Hepatocyte (in vitro differentiated cells): ENCODE measurements around the gene SH3PXD2B. TPM values are rescaled to one million over a fixed set of nuclear protein-coding genes. Genes with fewer than 3 reads are reported as not detected.

ENCODE experiments used
- DNase-seq: peaks from one replicate; pipeline ENCODE4 v3.0.0-alpha.2; 2016; ENCODE audit warnings: low spot score
- H2AFZ ChIP-seq: fragments of 200-600 bp; sonication (generic); 2 replicates; pipeline ENCODE4 v1.6.0; 2016; ENCODE audit warnings: antibody characterized with exemption, mild to moderate bottlenecking
- H3K27ac ChIP-seq: fragments of 200-600 bp; sonication (generic); 2 replicates; pipeline ENCODE4 v1.5.1; 2016; ENCODE audit warnings: mild to moderate bottlenecking
- H3K27me3 ChIP-seq: fragments of 200-600 bp; sonication (generic); 2 replicates; pipeline ENCODE4 v1.6.1; 2016
- H3K36me3 ChIP-seq: fragments of 200-600 bp; sonication (generic); replicated peaks from 2 replicates; pipeline ENCODE4 v1.5.1; 2016; ENCODE audit warnings: low read depth; ENCODE audit not compliant: insufficient read depth
- H3K4me1 ChIP-seq: fragments of 200-600 bp; sonication (generic); 2 replicates; pipeline ENCODE4 v1.5.1; 2016; ENCODE audit warnings: mild to moderate bottlenecking, moderate library complexity; ENCODE audit not compliant: insufficient read depth
- H3K4me2 ChIP-seq: fragments of 200-600 bp; sonication (generic); 2 replicates; pipeline ENCODE4 v1.6.0; 2016
- H3K4me3 ChIP-seq: fragments of 200-600 bp; sonication (generic); 2 replicates; pipeline ENCODE4 v1.5.1; 2016; ENCODE audit warnings: mild to moderate bottlenecking
- H3K79me2 ChIP-seq: fragments of 200-600 bp; sonication (generic); 2 replicates; pipeline ENCODE4 v1.6.0; 2017; ENCODE audit warnings: mild to moderate bottlenecking
- H3K9me2 ChIP-seq: fragments of 200-600 bp; sonication (generic); replicated peaks from 2 replicates; pipeline ENCODE4 v1.6.0; 2017; ENCODE audit warnings: mild to moderate bottlenecking; ENCODE audit not compliant: insufficient read depth
- H3K9me3 ChIP-seq: fragments of 200-600 bp; sonication (generic); 2 replicates; pipeline ENCODE4 v1.5.1; 2016; ENCODE audit warnings: low read depth, mild to moderate bottlenecking
- H4K20me1 ChIP-seq: fragments of 200-600 bp; sonication (generic); 2 replicates; pipeline ENCODE4 v1.6.0; 2016; ENCODE audit warnings: mild to moderate bottlenecking; ENCODE audit not compliant: insufficient read depth, poor library complexity, severe bottlenecking
- EZH2 ChIP-seq: fragments of 200-600 bp; sonication (generic); IDR thresholded peaks from 2 replicates; pipeline ENCODE4 v1.6.1; 2016; ENCODE audit warnings: antibody characterized with exemption, mild to moderate bottlenecking, borderline replicate concordance
- EZH2phosphoT487 ChIP-seq: fragments of 200-600 bp; sonication (generic); IDR thresholded peaks from one replicate; pipeline ENCODE4 v1.6.1; 2018; ENCODE audit warnings: antibody characterized with exemption, mild to moderate bottlenecking, low read depth, moderate library complexity; ENCODE audit not compliant: unreplicated experiment, severe bottlenecking
- WGBS: methylation state at CpG from one replicate; pipeline ENCODE4 v1.1.6; 2016; ENCODE audit warnings: low lambda C conversion rate; ENCODE audit errors: missing lambda C conversion rate; 5-methylcytosine and 5-hydroxymethylcytosine counted together
- polyA plus RNA-seq: library from polyadenylated mRNA; unstranded; fragments of >200 nt; fragmentation: Nextera tagmentation; extraction: Ambion mirVana; gene quantifications from 2 replicates; pipeline ENCODE4 v1.2.1, GENCODE V29; 2016
- total RNA-seq: library from RNA; depleted of rRNA; stranded (reverse); fragments of >200 nt; gene quantifications from 2 replicates; pipeline ENCODE4 v1.2.3, GENCODE V29; 2014
- TF ChIP-seq, protein P1 (sequence below): fragments of 200-600 bp; sonication (generic); IDR thresholded peaks from 2 replicates; pipeline ENCODE4 v1.5.1; 2016; ENCODE audit warnings: antibody characterized with exemption, mild to moderate bottlenecking; ENCODE audit not compliant: poor library complexity

SH3PXD2B gene
- total and polyA plus RNA-seq, 2 experiments from 2014 or later = 27.8 to 28.5 TPM

DNA sequence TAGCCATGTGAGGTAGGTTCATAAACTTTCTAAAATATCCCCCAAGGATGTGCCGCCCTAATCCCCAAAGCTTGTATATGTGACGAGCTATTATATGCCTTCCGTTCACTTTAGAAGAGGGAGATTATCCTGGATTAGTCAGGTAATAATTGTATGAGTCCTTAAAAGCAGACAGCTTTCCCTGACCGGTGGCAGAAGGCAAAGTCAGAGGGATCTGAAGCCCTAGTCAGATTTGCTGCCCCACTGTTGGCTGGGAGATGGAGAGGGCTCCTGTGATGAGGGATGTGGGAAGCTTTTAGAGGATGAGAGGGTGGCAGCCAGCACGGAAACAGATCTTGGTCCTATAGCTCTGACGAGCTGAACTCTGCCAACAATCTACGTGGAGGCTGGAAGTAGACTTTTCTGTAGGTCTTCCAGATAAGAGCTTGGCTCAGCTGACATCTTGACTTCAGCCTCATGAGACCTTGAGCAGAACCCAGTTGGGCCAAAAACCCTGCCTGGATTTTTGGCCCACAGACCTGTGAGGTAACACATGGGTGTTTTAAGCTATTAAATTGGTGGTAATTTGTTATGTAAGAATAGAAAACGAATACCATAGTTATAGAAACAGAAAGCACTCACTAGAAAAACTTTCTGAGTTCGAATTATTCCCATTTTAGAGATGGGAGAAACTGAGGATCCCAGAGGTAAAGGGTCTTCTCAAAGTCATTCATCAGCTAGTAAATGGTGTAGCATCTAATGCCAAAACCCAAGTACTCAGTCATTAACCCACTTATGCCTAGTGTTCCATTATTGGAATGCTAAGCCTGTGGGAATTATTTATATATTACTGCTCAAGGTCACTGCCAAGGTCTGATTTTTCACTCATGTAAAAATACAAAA is 48.9 kb downstream of the SH3PXD2B start:
- WGBS = 86% methylated on average over 9 of the region's 9 CpGs
- H2AFZ ChIP-seq = no peak overlapping the region
- no peak for TF ChIP-seq EZH2
- TF ChIP-seq, protein P1, sequence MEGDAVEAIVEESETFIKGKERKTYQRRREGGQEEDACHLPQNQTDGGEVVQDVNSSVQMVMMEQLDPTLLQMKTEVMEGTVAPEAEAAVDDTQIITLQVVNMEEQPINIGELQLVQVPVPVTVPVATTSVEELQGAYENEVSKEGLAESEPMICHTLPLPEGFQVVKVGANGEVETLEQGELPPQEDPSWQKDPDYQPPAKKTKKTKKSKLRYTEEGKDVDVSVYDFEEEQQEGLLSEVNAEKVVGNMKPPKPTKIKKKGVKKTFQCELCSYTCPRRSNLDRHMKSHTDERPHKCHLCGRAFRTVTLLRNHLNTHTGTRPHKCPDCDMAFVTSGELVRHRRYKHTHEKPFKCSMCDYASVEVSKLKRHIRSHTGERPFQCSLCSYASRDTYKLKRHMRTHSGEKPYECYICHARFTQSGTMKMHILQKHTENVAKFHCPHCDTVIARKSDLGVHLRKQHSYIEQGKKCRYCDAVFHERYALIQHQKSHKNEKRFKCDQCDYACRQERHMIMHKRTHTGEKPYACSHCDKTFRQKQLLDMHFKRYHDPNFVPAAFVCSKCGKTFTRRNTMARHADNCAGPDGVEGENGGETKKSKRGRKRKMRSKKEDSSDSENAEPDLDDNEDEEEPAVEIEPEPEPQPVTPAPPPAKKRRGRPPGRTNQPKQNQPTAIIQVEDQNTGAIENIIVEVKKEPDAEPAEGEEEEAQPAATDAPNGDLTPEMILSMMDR = no peak
- no peak for TF ChIP-seq EZH2phosphoT487
- H3K27me3 ChIP-seq = no peaks in the 10 kb centered on the region
- no peak overlapping the region for H3K27ac ChIP-seq
- DNase-seq = no peak
- H3K4me2 ChIP-seq = no peak overlapping the region
- peaks cover 13% of the 10 kb centered on the region for H3K4me1 ChIP-seq
- H3K9me2 ChIP-seq = no peaks in the 10 kb centered on the region
- H3K9me3 ChIP-seq = no peaks in the 10 kb centered on the region
- no peaks in the 10 kb centered on the region for H3K36me3 ChIP-seq
- peaks cover 9% of the 10 kb centered on the region for H3K79me2 ChIP-seq
- no peak overlapping the region for H3K4me3 ChIP-seq
- H4K20me1 ChIP-seq = no peaks in the 10 kb centered on the region

- Histone ChIP-seq H3K4me3 (no peak overlapping the region), H2AFZ (no peak overlapping the region), H3K4me2 (no peak overlapping the region), H3K27me3 (no peaks in the 10 kb centered on the region), H3K27ac (peak overlapping the region; percentile 98), H3K4me1 (peaks cover 13% of the 10 kb centered on the region), H3K79me2 (peaks cover 9% of the 10 kb centered on the region), H3K36me3 (no peaks in the 10 kb centered on the region), H3K9me3 (no peaks in the 10 kb centered on the region), H3K9me2 (no peaks in the 10 kb centered on the region), H4K20me1 (no peaks in the 10 kb centered on the region)
- TF ChIP-seq, protein P1 = no peak
- TF ChIP-seq EZH2 = no peak
- TF ChIP-seq EZH2phosphoT487 = no peak
- WGBS = 99% methylated on average over 4 of the region's 4 CpGs
- no peak for DNase-seq
These were observed 49.6 kb downstream of the SH3PXD2B start for GRCh38 chr5:172404746-172405145.

GRCh38 chr5:172403817-172404216 is 50.5 kb downstream of the SH3PXD2B start:
- peaks cover 13% of the 10 kb centered on the region for H3K4me1 ChIP-seq
- H3K27ac ChIP-seq = peak overlapping the region; percentile 98
- H3K4me2 ChIP-seq = peak overlapping the region; percentile 47
- 94% methylated on average over 7 of the region's 7 CpGs for WGBS
- no peak overlapping the region for H2AFZ ChIP-seq
- no peaks in the 10 kb centered on the region for H3K27me3 ChIP-seq
- no peaks in the 10 kb centered on the region for H4K20me1 ChIP-seq
- no peaks in the 10 kb centered on the region for H3K36me3 ChIP-seq
- no peak overlapping the region for H3K4me3 ChIP-seq
- no peaks in the 10 kb centered on the region for H3K9me2 ChIP-seq
- DNase-seq = no peak
- H3K9me3 ChIP-seq = no peaks in the 10 kb centered on the region
- H3K79me2 ChIP-seq = peaks cover 3% of the 10 kb centered on the region
- TF ChIP-seq EZH2phosphoT487 = no peak
- no peak for TF ChIP-seq EZH2
- TF ChIP-seq, protein P1 = no peak
